PC-3 (cell line): ENCODE measurements around the gene DBH. TPM values are rescaled to one million over a fixed set of nuclear protein-coding genes. Genes with fewer than 3 reads are reported as not detected.

Source experiments
- ATAC-seq: fragments of 200-7000 bp; cut with Tn5 transposase; 2 replicates; pipeline ENCODE4 v1.9.1; 2020; ENCODE audit warnings: mild to moderate bottlenecking, moderate library complexity
- BruUV-seq: library from RNA; stranded (reverse); fragments of 400-500 nt; replicated peaks from 2 replicates; lab custom pipeline; 2021; lab: Mats Ljungman, UMichigan
- CTCF ChIA-PET: fragments of 300-600 bp; sonication (Branson Sonifier 250); formaldehyde crosslinking; loops from one replicate; lab custom pipeline; 2022; ENCODE audit warnings: antibody characterized with exemption; lab: Charles Lee
- POLR2A ChIA-PET: fragments of 300-600 bp; sonication (Branson Sonifier 250); formaldehyde crosslinking; loops from one replicate; lab custom pipeline; 2022; ENCODE audit warnings: antibody characterized with exemption; ENCODE audit not compliant: unreplicated experiment; lab: Charles Lee
- DNase-seq: peaks from one replicate; pipeline ENCODE4 v3.0.0-alpha.2; 2015
- H2AFZ ChIP-seq: fragments of 300-600 bp; sonication (generic); 2 replicates; pipeline ENCODE4 v1.6.0; 2016; ENCODE audit warnings: antibody characterized with exemption, low read length
- H3F3A ChIP-seq: fragments of 300-600 bp; sonication (generic); one replicate; pipeline ENCODE4 v1.6.0; 2017; ENCODE audit warnings: antibody characterized with exemption, low read length, control low read depth, mild to moderate bottlenecking; ENCODE audit not compliant: unreplicated experiment
- H3K27ac ChIP-seq: fragments of 300-600 bp; sonication (generic); 2 replicates; pipeline ENCODE4 v1.5.1; 2016; ENCODE audit warnings: mild to moderate bottlenecking, low read length
- H3K27me3 ChIP-seq: fragments of 300-600 bp; sonication (generic); 2 replicates; pipeline ENCODE4 v1.6.1; 2016; ENCODE audit warnings: low read length, mixed read lengths
- H3K36me3 ChIP-seq: fragments of 300-600 bp; sonication (generic); 2 replicates; pipeline ENCODE4 v1.6.1; 2016; ENCODE audit warnings: low read depth, mixed run types, low read length, mixed read lengths
- H3K4me1 ChIP-seq: fragments of 300-600 bp; sonication (generic); 2 replicates; pipeline ENCODE4 v1.5.1; 2016; ENCODE audit warnings: low read length; ENCODE audit not compliant: insufficient read depth
- H3K4me2 ChIP-seq: fragments of 300-600 bp; sonication (generic); 2 replicates; pipeline ENCODE4 v1.6.0; 2016; ENCODE audit warnings: low read length
- H3K4me3 ChIP-seq: fragments of 300-600 bp; sonication (generic); 2 replicates; pipeline ENCODE4 v1.5.1; 2016; ENCODE audit warnings: mild to moderate bottlenecking, low read length, mixed read lengths
- H3K79me2 ChIP-seq: fragments of 300-600 bp; sonication (generic); 2 replicates; pipeline ENCODE4 v1.6.1; 2017; ENCODE audit warnings: low read length, mixed read lengths
- H3K9ac ChIP-seq: fragments of 300-600 bp; sonication (generic); 2 replicates; pipeline ENCODE4 v1.6.0; 2016; ENCODE audit warnings: mild to moderate bottlenecking, low read length
- H3K9me2 ChIP-seq: fragments of 300-600 bp; sonication (generic); replicated peaks from 2 replicates; pipeline ENCODE4 v1.6.1; 2016; ENCODE audit warnings: mixed run types, low read length, mixed read lengths
- H3K9me3 ChIP-seq: fragments of 300-600 bp; sonication (generic); 2 replicates; pipeline ENCODE4 v1.6.1; 2016; ENCODE audit warnings: low read length, mixed read lengths
- H4K20me1 ChIP-seq: fragments of 300-600 bp; sonication (generic); 2 replicates; pipeline ENCODE4 v1.6.1; 2016; ENCODE audit warnings: low read length, mixed read lengths
- CTCF ChIP-seq: fragments of 300-600 bp; sonication (generic); conservative IDR thresholded peaks from 2 replicates; pipeline ENCODE4 v1.5.1; 2017; ENCODE audit warnings: antibody characterized with exemption, low read depth, mild to moderate bottlenecking, low read length
- EZH2 ChIP-seq: fragments of 300-600 bp; sonication (generic); IDR thresholded peaks from one replicate; pipeline ENCODE4 v1.6.1; 2017; ENCODE audit warnings: antibody characterized with exemption, mild to moderate bottlenecking, low read length; ENCODE audit not compliant: unreplicated experiment
- EZH2phosphoT487 ChIP-seq: fragments of 300-600 bp; sonication (generic); IDR thresholded peaks from 2 replicates; pipeline ENCODE4 v1.6.1; 2018; ENCODE audit warnings: mild to moderate bottlenecking, antibody characterized with exemption, low read length, borderline replicate concordance
- intact Hi-C: fragments of 100-400 bp; cut with micrococcal nuclease; formaldehyde crosslinking; loops from 2 replicates; pipeline ENCODE4 v1.9.0; 2023
- total RNA-seq: library from RNA; depleted of rRNA; stranded (reverse); fragments of >200 nt; gene quantifications from 2 replicates; pipeline ENCODE4 v1.2.3, GENCODE V29; 2014

Gene DBH
- total RNA-seq, 1 experiment from 2014 or later, result not detected

DNA sequence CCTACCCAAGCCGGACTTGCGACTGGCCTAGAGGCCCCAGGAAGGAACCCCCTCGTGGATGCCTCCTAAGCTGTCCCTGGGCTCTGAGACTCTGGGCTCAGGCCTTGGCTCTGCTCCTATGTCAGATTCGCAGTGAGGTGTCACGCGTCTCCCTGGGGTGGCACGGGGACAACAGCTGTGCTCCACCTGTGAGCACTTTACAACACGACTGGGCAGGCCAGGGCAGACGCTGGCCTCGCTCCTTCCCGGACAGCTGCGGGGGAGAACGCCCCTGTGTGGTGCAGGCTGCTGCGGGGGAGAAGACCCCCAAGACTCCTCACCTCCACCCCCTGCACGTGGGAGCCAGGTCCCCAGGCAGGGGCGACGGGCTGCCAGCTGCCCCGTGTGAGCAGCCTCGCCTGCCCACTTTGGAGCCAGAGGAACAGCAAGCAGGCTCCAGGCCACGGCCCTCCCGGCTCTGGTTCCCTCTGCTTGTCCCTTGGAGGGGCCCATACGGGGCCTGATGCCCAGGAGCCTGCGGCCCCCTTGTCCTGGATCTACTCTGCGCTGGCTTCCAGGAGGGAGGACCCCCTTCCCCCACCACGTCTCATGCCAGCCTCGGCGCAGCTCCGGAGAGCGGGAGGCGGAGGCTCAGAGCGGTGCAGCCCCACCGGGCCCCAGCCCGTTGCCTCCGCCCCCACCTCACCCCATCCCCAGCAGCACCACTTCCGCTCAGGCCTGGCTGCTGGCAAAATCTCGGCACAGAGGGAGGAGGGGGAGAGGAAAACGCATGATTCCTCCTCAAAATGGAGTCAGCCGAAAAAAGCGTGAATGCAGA, 66.0 kb downstream of the DBH start:
- Histone ChIP-seq H3F3A (no peaks in the 10 kb centered on the region), H3K4me2 (no peak overlapping the region), H3K27me3 (no peaks in the 10 kb centered on the region), H3K4me3 (no peak overlapping the region), H3K9ac (no peak overlapping the region), H3K36me3 (no peaks in the 10 kb centered on the region), H4K20me1 (no peaks in the 10 kb centered on the region), H2AFZ (no peak overlapping the region), H3K79me2 (no peaks in the 10 kb centered on the region), H3K9me2 (no peaks in the 10 kb centered on the region), H3K9me3 (no peaks in the 10 kb centered on the region), H3K4me1 (no peaks in the 10 kb centered on the region), H3K27ac (no peak overlapping the region)
- no TSS peak for BruUV-seq
- DNase-seq (no peak), ATAC-seq (no peak)
- POLR2A ChIA-PET, result no interaction called here
- intact Hi-C loops, result no loop called here
- CTCF ChIA-PET, result no interaction called here
- TF ChIP-seq CTCF (no peak), EZH2phosphoT487 (no peak), EZH2 (no peak)

DNA sequence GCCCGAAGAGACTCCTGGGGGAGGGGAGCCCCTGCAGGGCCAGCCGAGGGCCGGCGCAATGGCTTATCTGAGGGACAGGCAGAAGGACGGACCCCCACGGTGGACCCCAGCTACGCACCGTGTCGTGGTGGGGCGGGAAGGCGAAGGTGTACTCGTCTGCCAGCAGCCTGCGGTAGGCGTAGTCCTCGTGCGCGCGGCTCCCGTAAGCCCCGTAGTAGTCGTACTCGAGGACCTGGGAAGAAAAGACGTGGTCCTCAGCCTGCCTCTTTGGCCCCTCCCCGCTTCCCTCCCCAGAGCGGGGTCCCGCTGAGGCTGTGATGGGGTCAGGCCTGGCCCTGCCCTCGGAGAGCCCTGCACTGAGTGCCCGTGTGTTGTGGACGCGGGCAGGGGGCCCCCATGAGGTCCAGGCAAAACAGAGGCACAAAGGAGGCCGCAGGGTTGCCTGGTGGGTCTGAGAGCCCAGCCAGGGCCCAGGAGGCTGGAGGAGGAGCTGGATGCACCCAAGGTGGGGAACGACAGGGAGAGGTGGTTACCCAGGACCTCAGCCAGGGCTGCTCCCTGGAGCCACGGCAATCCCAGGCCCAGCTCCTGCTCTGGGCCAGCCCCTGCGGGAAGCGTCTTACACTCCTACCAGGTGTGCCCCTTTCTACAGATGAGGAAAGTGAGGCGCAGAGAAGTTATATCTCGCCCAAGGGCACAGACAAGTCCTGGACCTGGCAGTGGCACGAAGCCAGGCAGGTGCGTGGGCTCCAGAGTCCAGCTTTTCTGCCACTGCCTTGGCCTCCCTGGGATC, 66.8 kb downstream of the DBH start:
- H3K9ac ChIP-seq, result no peak overlapping the region

GRCh38 chr9:133703591-133704399, 67.6 kb downstream of the DBH start:
- no peak overlapping the region for H3K9ac ChIP-seq
- intact Hi-C loops, result no loop called here
- H3K9me2 ChIP-seq, result no peaks in the 10 kb centered on the region
- H3K27me3 ChIP-seq, result no peaks in the 10 kb centered on the region
- no peaks in the 10 kb centered on the region for H3K36me3 ChIP-seq
- DNase-seq (no peak), ATAC-seq (no peak)
- ChIA-PET CTCF (no interaction called here), POLR2A (no interaction called here)
- no peak overlapping the region for H3K4me2 ChIP-seq
- H4K20me1 ChIP-seq, result no peaks in the 10 kb centered on the region
- no peaks in the 10 kb centered on the region for H3K79me2 ChIP-seq
- H3K4me1 ChIP-seq, result no peaks in the 10 kb centered on the region
- BruUV-seq, result no TSS peak
- no peaks in the 10 kb centered on the region for H3K9me3 ChIP-seq
- no peak overlapping the region for H3K27ac ChIP-seq
- no peak for TF ChIP-seq EZH2
- no peak for TF ChIP-seq EZH2phosphoT487
- no peak for TF ChIP-seq CTCF
- H3F3A ChIP-seq, result no peaks in the 10 kb centered on the region
- no peak overlapping the region for H2AFZ ChIP-seq
- H3K4me3 ChIP-seq, result no peak overlapping the region

More for the DNA sequence above, 66.8 kb downstream of the DBH start:
- Histone ChIP-seq H3F3A (no peaks in the 10 kb centered on the region), H2AFZ (no peak overlapping the region), H3K4me1 (no peaks in the 10 kb centered on the region), H3K9me3 (no peaks in the 10 kb centered on the region), H3K4me2 (no peak overlapping the region), H3K36me3 (no peaks in the 10 kb centered on the region), H4K20me1 (no peaks in the 10 kb centered on the region), H3K27me3 (no peaks in the 10 kb centered on the region), H3K4me3 (no peak overlapping the region), H3K27ac (no peak overlapping the region), H3K79me2 (no peaks in the 10 kb centered on the region), H3K9me2 (no peaks in the 10 kb centered on the region)
- no peak for TF ChIP-seq EZH2phosphoT487
- ChIA-PET CTCF (no interaction called here), POLR2A (no interaction called here)
- no TSS peak for BruUV-seq
- intact Hi-C loops, result no loop called here
- DNase-seq (no peak), ATAC-seq (no peak)
